Dendritic cell treated with granulocyte-macrophage colony-stimulating factor and Interleukin-4, amounts not matched to agents 40 ng/mL and 50 ng/mL, for 4 days (primary cell): ENCODE measurements around the gene MAPRE3.

ENCODE experiments used
- H3K27ac Mint-ChIP-seq: one replicate; pipeline ENCODE4 v1.8.0; 2022; ENCODE audit warnings: mild to moderate bottlenecking, mixed read lengths
- H3K27me3 Mint-ChIP-seq: one replicate; pipeline ENCODE4 v1.8.0; 2022; ENCODE audit warnings: mild to moderate bottlenecking, mixed read lengths
- H3K36me3 Mint-ChIP-seq: one replicate; pipeline ENCODE4 v1.8.0; 2022; ENCODE audit warnings: low read depth, mixed read lengths
- H3K4me1 Mint-ChIP-seq: one replicate; pipeline ENCODE4 v1.8.0; 2022; ENCODE audit warnings: low read depth, mixed read lengths
- H3K4me3 Mint-ChIP-seq: one replicate; pipeline ENCODE4 v1.8.0; 2022; ENCODE audit warnings: mild to moderate bottlenecking, moderate library complexity, mixed read lengths
- H3K9me3 Mint-ChIP-seq: one replicate; pipeline ENCODE4 v1.8.0; 2022; ENCODE audit warnings: mixed read lengths
- intact Hi-C: fragments of 100-400 bp; cut with micrococcal nuclease; formaldehyde crosslinking; loops from one replicate; pipeline ENCODE4 v1.15.0; 2022

Gene MAPRE3

DNA sequence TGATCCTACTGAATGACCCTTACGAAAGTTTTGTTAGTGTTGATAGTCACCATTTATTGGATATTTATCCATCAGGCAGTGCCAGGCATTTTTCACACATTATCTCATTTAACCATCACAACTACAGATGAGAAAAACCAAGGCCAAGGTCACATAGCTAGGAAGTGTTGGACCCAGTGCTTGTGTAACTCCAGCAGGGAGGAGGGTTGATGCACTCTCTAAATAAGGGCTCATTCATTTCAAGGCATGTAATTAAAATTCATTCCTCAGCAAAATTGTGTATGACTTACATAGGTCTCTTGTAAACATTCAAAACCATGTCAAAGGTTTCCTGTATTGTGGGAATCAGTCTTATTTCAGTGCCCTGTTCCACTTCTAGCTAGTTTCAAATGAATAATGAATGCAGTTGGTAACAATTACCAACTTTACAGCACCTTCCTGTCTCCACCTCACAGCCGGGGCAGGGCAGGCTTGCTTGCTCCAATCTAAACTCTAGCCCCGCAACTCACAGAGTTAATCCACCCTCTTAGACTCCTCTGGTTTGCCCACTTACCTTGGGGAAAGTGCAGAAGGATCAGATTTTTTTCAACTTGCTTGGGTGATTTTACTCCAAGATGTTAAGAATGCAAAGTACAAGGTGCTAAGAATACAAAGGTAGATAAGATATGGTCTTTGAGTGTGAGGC lies 5.8 kb upstream of the MAPRE3 start:
- no peak overlapping the region for H3K27ac Mint-ChIP-seq
- no peaks in the 10 kb centered on the region for H3K36me3 Mint-ChIP-seq
- no peak overlapping the region for H3K4me3 Mint-ChIP-seq
- H3K27me3 Mint-ChIP-seq = peaks cover 31% of the 10 kb centered on the region
- H3K9me3 Mint-ChIP-seq = no peaks in the 10 kb centered on the region
- intact Hi-C loops = loop anchor here (5.0 to 10.0 kb wide), 2 partner anchors 118 to 230 kb away; no protein-coding TSS in a partner anchor
- peaks cover 22% of the 10 kb centered on the region for H3K4me1 Mint-ChIP-seq

DNA sequence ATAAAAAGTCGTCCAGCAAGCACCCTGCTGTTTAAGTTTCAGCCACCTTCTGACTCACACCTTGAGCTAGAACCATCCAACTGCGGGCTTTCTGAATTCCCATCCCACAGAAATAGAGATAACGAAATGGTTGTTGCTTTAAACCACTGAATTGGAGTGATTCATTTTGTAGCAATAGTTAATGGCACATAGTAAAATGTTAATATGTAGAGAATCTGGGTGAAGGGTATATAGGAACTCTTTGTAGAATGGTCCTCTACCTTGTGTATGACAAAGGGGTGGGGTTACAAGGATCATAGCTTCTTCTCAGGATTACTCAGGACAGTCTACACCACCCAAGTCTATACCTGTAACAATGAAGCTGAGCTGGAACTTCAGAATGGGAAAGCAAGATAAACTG lies 2.4 kb upstream of the MAPRE3 start:
- H3K27me3 Mint-ChIP-seq = peaks cover 27% of the 10 kb centered on the region
- peaks cover 23% of the 10 kb centered on the region for H3K4me1 Mint-ChIP-seq
- no peaks in the 10 kb centered on the region for H3K9me3 Mint-ChIP-seq
- intact Hi-C loops = loop anchor here (10.0 kb wide), 1 partner anchor 227 kb away; no protein-coding TSS in a partner anchor
- no peaks in the 10 kb centered on the region for H3K36me3 Mint-ChIP-seq
- no peak overlapping the region for H3K27ac Mint-ChIP-seq
- H3K4me3 Mint-ChIP-seq = no peak overlapping the region

DNA sequence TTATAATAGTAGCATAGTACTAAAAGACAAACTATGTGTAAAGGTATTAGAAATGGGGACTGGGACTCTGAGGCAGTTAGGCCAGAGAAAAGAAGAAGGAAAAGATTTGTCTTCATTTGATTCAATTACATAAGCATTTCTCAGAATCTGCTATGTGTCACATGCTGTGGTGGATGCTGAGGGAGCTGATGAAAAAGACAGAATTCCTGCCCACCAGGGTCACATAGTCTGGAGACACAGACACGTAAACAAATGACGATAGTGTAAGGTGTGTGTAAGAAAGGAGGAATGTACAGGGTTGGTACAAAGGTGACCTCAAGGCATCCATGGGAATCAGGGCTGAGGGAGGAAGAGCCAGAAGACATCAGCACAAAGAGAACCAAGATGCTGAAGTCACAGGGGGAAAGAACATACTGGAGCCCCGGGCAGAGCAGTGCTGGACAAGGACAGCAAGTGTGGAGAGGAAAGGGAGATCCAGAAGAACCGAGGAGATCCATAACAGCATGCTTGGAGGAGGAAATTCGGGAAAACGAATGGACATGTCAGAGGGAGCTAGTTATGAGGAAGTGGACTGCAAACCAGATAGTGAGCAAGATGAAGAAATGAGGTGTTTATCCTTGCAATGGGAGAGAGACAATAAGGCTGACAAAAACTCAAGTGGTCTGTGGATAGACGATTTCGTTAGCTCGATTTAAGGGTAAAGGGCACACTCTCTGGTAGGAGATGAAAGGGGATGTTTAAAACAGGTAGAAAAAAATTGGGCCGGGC lies 1.2 kb upstream of the MAPRE3 start:
- Mint-ChIP-seq H3K9me3 (no peaks in the 10 kb centered on the region), H3K4me3 (no peak overlapping the region), H3K36me3 (no peaks in the 10 kb centered on the region), H3K27ac (peak overlapping the region; percentile 3), H3K27me3 (peaks cover 27% of the 10 kb centered on the region), H3K4me1 (peaks cover 23% of the 10 kb centered on the region)
- intact Hi-C loops = loop anchor here (10.0 kb wide), 1 partner anchor 226 kb away; no protein-coding TSS in a partner anchor

DNA sequence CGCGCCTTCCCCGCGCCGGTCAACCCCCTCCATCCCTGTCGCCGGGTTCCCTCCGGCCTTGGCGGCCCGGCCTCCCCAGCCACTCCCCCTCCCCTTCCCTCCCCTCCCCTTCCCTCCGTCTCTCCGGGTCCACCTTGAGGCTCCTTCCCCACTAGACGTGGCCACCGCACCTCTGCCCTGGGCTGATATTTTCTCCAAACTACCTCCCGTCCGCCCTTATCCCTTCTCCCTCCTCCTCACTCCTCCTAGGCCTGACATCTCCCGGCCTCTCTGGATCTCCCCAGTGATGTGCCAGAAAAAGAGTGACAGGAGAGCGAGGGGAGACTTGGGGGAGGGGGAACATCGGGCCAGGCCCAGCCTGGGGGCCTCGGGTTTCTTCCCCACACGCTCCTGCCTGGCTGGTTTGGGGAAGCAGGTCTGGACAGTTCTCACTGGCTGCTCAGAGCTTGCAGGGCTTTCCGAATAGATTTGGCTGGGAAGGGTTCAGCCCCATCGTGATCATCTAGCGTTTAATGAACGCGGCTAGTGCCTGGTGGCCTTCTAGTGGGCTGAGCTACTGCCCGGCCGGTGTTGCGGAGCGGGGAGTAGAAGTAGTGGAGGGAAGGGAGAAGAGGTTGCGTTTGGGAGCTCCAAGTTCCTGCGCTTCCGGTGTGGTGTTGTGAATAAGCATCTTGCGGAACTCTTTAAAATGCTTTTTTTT lies 641 bp downstream of the MAPRE3 start:
- H3K27ac Mint-ChIP-seq = peak overlapping the region; percentile 23
- intact Hi-C loops = no loop called here
- peaks cover 28% of the 10 kb centered on the region for H3K4me1 Mint-ChIP-seq
- H3K36me3 Mint-ChIP-seq = no peaks in the 10 kb centered on the region
- no peaks in the 10 kb centered on the region for H3K9me3 Mint-ChIP-seq
- peaks cover 28% of the 10 kb centered on the region for H3K27me3 Mint-ChIP-seq
- peak overlapping the region; percentile 79 for H3K4me3 Mint-ChIP-seq

DNA sequence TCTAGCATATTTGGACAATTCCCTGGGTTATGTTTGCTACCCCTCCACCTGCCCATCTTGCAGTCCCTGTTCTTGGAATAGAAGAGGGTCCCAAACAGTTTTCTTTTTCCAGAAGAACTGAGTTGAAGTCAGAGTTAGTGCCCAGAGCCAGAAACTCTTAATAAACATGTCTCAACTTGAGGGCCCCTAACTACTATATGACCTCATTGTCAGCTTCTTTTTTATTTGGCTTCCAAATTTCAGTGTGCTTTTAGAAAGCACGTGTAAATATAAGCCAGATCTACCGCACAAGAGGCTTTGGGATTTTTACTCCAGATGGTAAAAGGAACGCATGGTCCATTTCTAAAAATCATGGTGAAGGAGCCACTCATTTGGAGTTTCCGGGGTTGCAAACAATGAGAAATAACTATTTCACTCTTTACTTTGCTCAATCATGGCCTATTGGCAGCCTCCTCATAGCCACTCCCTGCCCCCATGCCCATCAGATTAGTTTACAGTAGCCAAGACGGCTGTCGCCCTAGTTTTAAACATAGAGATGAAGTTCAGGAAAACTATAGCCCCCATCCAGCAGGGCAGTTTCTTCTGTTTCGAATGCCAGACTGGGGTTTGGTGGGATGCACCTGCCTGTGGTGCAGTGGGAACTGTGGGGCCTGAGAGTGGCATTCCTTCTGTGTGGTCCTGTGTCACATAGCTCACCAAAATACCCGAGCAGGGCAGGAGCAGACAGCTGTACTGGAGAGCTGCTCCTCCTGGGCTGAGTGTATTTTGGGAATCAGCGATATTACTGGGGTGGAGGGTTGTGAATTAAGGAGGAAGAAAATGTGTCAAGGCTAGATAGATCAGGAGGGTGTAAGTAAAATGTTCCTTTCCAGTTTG lies 1.7 kb downstream of the MAPRE3 start:
- Mint-ChIP-seq H3K9me3 (no peaks in the 10 kb centered on the region), H3K36me3 (no peaks in the 10 kb centered on the region), H3K4me1 (peaks cover 28% of the 10 kb centered on the region), H3K4me3 (no peak overlapping the region), H3K27ac (no peak overlapping the region), H3K27me3 (peaks cover 25% of the 10 kb centered on the region)
- intact Hi-C loops = no loop called here

DNA sequence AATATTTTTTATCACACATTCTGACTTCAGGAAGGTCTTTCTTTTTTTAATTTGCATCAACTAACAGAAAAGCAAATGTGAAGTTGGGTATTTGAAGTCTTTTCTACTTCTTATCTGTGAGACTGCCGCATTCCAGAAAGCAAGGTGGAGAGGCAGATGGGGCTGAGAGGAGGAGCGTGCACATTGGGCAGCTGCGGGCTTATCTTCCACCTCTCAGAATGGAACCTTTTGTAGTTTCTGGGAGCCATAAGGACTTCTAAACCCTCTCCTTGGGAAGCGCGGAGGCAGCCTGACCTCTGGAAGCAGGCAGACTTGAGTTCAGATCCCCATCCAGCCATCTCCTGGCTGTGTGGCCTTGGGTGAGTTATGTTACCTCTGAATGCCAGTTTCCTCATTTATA lies 3.9 kb downstream of the MAPRE3 start:
- intact Hi-C loops = no loop called here
- Mint-ChIP-seq H3K27ac (no peak overlapping the region), H3K4me1 (peaks cover 21% of the 10 kb centered on the region), H3K27me3 (peaks cover 13% of the 10 kb centered on the region), H3K4me3 (no peak overlapping the region), H3K36me3 (no peaks in the 10 kb centered on the region), H3K9me3 (no peaks in the 10 kb centered on the region)

DNA sequence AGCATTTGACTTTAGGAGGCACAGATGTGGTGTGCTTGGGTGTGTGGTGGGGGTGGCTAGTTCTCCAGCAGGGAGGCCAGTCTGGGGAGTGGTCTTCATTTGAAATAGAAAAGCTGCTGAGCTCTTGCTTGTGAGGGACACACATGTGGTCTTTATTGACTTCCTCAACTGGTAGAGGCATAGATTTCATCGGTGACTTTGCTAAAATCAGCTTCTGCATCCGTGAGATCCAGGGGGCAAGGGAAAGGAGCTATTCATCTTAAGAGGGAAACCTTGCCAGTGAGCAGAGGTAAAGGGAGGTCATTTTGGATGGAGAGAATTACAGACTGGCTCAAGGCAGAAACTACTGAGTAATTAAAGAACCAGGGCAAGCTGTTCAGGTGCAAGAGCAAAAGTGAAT lies 4.7 kb downstream of the MAPRE3 start:
- intact Hi-C loops = no loop called here
- no peaks in the 10 kb centered on the region for H3K9me3 Mint-ChIP-seq
- H3K4me3 Mint-ChIP-seq = no peak overlapping the region
- no peaks in the 10 kb centered on the region for H3K36me3 Mint-ChIP-seq
- H3K27ac Mint-ChIP-seq = no peak overlapping the region
- H3K4me1 Mint-ChIP-seq = peaks cover 25% of the 10 kb centered on the region
- peaks cover 12% of the 10 kb centered on the region for H3K27me3 Mint-ChIP-seq

DNA sequence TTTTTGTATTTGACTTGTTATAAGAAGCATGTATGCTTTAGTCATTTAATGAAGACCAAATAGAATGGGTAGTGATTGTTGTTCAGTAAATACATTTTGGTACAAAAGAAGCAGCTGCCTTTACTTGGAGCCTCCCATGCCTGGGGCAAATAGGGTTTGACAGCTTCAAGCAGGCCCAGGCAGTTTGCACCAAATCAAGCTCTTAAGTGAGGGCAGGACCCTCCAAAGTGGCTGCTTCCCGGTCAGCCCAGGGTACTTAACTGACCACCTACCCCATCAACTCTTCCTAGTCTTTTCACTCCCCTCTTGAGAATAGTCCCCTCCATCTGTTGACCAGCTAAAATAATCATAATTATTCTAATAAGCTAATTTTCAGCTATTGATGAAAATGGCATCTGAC lies 5.2 kb downstream of the MAPRE3 start:
- peaks cover 12% of the 10 kb centered on the region for H3K27me3 Mint-ChIP-seq
- no peak overlapping the region for H3K27ac Mint-ChIP-seq
- H3K4me3 Mint-ChIP-seq = no peak overlapping the region
- H3K36me3 Mint-ChIP-seq = no peaks in the 10 kb centered on the region
- H3K4me1 Mint-ChIP-seq = peaks cover 26% of the 10 kb centered on the region
- intact Hi-C loops = no loop called here
- no peaks in the 10 kb centered on the region for H3K9me3 Mint-ChIP-seq

DNA sequence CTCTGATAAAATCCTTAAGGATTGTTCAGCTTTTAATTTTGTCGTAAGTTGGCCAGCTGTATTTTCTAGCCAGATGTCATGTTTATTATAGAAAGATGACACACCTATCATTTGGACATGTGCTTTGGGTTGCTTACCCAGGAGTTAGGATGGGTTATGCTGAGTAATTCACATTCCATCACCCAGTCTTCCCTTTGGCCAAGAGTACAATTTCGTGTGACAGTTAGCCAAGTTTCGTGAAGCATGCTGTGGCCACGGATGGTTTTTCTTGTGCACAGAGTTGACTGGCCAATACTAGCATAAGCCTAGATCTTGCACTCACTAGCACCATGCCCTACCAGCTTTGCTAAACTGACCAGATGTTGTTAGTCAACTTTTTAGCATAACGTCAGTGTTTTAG lies 5.8 kb downstream of the MAPRE3 start:
- H3K9me3 Mint-ChIP-seq = no peaks in the 10 kb centered on the region
- peaks cover 12% of the 10 kb centered on the region for H3K27me3 Mint-ChIP-seq
- no peak overlapping the region for H3K4me3 Mint-ChIP-seq
- intact Hi-C loops = no loop called here
- no peak overlapping the region for H3K27ac Mint-ChIP-seq
- H3K36me3 Mint-ChIP-seq = no peaks in the 10 kb centered on the region
- peaks cover 21% of the 10 kb centered on the region for H3K4me1 Mint-ChIP-seq

DNA sequence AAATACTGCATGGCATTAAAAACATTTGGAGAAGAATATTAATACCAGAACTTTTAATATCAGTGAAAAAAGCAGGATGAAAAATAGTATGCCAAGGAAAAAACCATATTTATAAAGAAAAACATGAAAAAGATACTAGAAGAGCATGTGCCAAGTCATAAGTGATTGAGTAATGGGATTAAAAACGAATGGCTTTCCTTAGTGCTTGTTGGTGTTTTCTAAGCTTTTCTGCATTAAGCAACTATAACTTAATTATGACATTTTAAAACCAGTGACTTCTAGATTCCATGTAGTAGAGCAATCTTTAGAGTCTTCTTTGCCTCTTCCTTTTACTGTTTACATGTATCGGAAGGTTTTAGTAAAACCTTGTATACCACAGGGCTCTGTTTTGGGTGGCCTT lies 6.6 kb downstream of the MAPRE3 start:
- no peak overlapping the region for H3K27ac Mint-ChIP-seq
- peaks cover 15% of the 10 kb centered on the region for H3K4me1 Mint-ChIP-seq
- H3K9me3 Mint-ChIP-seq = no peaks in the 10 kb centered on the region
- H3K36me3 Mint-ChIP-seq = no peaks in the 10 kb centered on the region
- intact Hi-C loops = no loop called here
- peaks cover 12% of the 10 kb centered on the region for H3K27me3 Mint-ChIP-seq
- H3K4me3 Mint-ChIP-seq = no peak overlapping the region

DNA sequence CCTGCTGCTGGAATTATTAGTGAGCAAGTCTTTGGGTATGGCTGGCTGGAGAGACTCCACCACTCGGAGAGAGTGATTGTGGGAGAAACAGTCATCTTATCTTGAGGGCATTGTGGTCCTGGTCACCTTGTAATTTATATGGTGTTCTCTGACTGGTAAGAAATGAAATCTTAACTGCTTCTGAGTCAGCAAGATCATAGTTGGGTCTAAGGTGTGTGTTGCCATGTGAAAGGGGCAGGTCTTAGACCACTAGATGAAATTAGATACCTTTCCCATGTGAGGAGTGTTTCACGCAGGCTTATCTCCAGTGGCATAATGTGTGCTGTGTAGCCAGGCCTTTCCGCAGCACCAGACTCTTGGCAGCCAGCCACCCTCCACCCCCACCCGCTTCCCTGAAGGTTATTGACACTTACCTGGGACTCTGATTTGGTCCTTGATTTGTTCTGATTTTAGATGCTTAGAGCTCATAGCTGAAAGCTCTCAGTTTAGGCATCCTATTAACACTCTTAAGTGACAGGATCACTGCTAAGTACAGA lies 7.7 kb downstream of the MAPRE3 start:
- Mint-ChIP-seq H3K9me3 (no peaks in the 10 kb centered on the region), H3K27ac (no peak overlapping the region), H3K4me1 (peaks cover 15% of the 10 kb centered on the region), H3K36me3 (no peaks in the 10 kb centered on the region), H3K4me3 (no peak overlapping the region), H3K27me3 (peaks cover 7% of the 10 kb centered on the region)
- intact Hi-C loops = no loop called here

DNA sequence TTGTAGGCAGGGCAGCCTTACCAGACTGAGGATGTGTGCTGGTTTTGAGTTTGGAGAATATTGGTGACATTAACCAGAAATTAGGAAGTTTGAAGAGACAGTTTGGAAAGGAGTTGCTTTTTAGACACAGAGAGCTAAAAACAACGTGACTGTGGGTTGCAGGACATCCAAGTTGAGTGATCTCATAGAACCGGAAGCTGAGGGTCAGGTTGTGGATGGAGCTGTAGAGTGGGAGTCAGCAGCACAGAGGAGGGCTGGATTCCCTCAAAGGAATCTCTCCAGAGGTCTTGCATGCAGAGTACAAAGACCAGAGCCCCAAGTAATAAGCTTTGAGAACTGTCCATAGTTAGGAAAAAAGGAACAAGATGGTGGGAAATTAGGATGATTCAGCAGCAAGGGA lies 9.3 kb downstream of the MAPRE3 start:
- intact Hi-C loops = no loop called here
- Mint-ChIP-seq H3K4me3 (no peak overlapping the region), H3K27me3 (peaks cover 7% of the 10 kb centered on the region), H3K9me3 (no peaks in the 10 kb centered on the region), H3K4me1 (peaks cover 15% of the 10 kb centered on the region), H3K36me3 (no peaks in the 10 kb centered on the region), H3K27ac (no peak overlapping the region)

DNA sequence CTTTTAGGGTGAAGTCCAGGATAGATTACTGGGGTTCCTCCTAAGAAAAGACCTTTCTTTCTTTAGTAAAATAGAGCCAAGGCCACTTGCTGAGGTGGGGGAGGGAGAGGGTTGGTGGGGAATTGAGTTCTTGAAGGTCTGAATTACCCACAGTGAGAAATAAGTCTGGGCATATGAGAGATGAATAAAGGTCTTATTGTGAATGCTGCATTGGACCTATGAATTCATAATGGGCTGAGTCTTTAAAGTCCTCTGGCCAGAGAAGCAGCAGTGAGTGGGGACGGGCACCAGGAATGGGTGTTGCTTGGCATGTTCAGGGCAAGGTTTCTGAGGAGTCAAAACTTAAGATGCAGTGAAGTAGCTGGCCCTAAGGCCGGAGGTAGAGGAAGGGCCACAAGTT lies 10.5 kb downstream of the MAPRE3 start:
- no peaks in the 10 kb centered on the region for H3K36me3 Mint-ChIP-seq
- peaks cover 10% of the 10 kb centered on the region for H3K4me1 Mint-ChIP-seq
- peaks cover 3% of the 10 kb centered on the region for H3K27me3 Mint-ChIP-seq
- no peak overlapping the region for H3K27ac Mint-ChIP-seq
- no peaks in the 10 kb centered on the region for H3K9me3 Mint-ChIP-seq
- H3K4me3 Mint-ChIP-seq = no peak overlapping the region
- intact Hi-C loops = no loop called here
